CD14-positive monocyte (primary cell): Measurements from ENCODE around the gene FBXL5. TPM values are rescaled to one million over a fixed set of nuclear protein-coding genes. Genes with fewer than 3 reads are reported as not detected.

Experiments used
- DNase-seq, 3 donors: peaks; one replicate each; pipeline ENCODE4 v3.0.0-alpha.2; 2011 to 2022
- H2AFZ ChIP-seq: 2 replicates; pipeline ENCODE4 v1.6.0; 2012; ENCODE audit warnings: mild to moderate bottlenecking, low read depth, low read length, inconsistent platforms; ENCODE audit not compliant: insufficient read depth, poor library complexity, severe bottlenecking
- H3K27ac ChIP-seq, 2 donors: 1 replicate in 1 of 2; 2 replicates in 1 of 2; pipeline ENCODE4 v1.5.1; 2012 to 2013; ENCODE audit warnings: low read length in 2 of 2, control low read depth in 1 of 2, inconsistent platforms in 1 of 2, low read depth in 1 of 2, mild to moderate bottlenecking in 1 of 2
- H3K27me3 ChIP-seq, 2 donors: one replicate each; pipeline versions ENCODE4 v1.6.0 to v1.6.1; 2011 to 2013; ENCODE audit warnings: low read length in 2 of 2; ENCODE audit not compliant: control insufficient read depth in 2 of 2, insufficient read depth in 2 of 2
- H3K36me3 ChIP-seq, 2 donors: replicated peaks in 1 of 2; 1 replicate in 1 of 2; 2 replicates in 1 of 2; pipeline versions ENCODE4 v1.5.1 to v1.6.1; 2012 to 2013; ENCODE audit warnings: low read length in 2 of 2, control low read depth in 1 of 2, inconsistent platforms in 1 of 2, mild to moderate bottlenecking in 1 of 2; ENCODE audit not compliant: insufficient read depth in 2 of 2, control insufficient read depth in 1 of 2
- H3K4me1 ChIP-seq, 2 donors: 1 replicate in 1 of 2; 2 replicates in 1 of 2; pipeline versions ENCODE4 v1.5.1 to v1.6.1; 2012 to 2013; ENCODE audit warnings: low read length in 2 of 2, control low read depth in 1 of 2, inconsistent platforms in 1 of 2, mild to moderate bottlenecking in 1 of 2, moderate library complexity in 1 of 2; ENCODE audit not compliant: insufficient read depth in 2 of 2, control insufficient read depth in 1 of 2
- H3K4me2 ChIP-seq: replicated peaks from 2 replicates; pipeline ENCODE3; 2012; ENCODE audit warnings: low read length, moderate library complexity, mild to moderate bottlenecking; ENCODE audit not compliant: poor library complexity, severe bottlenecking; ENCODE audit errors: extremely low read depth
- H3K4me3 ChIP-seq, 3 experiments: fragments of 200-600 bp in 1 of 3; sonication (generic) in 1 of 3; replicated peaks in 1 of 3; 1 replicate in 2 of 3; 2 replicates in 1 of 3; pipeline ENCODE4 v1.5.1; 2011 to 2013; ENCODE audit warnings: low read length in 3 of 3, mild to moderate bottlenecking in 3 of 3, control low read depth in 2 of 3, low read depth in 2 of 3, inconsistent platforms in 1 of 3, moderate library complexity in 1 of 3
- H3K79me2 ChIP-seq: 2 replicates; pipeline ENCODE4 v1.6.0; 2012; ENCODE audit warnings: mild to moderate bottlenecking, control low read depth, inconsistent platforms, low read length, moderate library complexity; ENCODE audit not compliant: insufficient read depth
- H3K9ac ChIP-seq: 2 replicates; pipeline ENCODE4 v1.6.0; 2017; ENCODE audit warnings: low read length, mild to moderate bottlenecking; ENCODE audit not compliant: insufficient read depth, poor library complexity, severe bottlenecking
- H3K9me3 ChIP-seq, 2 donors: replicated peaks in 1 of 2; 1 replicate in 1 of 2; 2 replicates in 1 of 2; pipeline versions ENCODE4 v1.5.1 to v1.6.1; 2012 to 2013; ENCODE audit warnings: low read length in 2 of 2, control low read depth in 1 of 2; ENCODE audit not compliant: control insufficient read depth in 1 of 2, insufficient read depth in 1 of 2
- H4K20me1 ChIP-seq: 2 replicates; pipeline ENCODE4 v1.6.0; 2012; ENCODE audit warnings: mild to moderate bottlenecking, low read length, control low read depth, moderate library complexity; ENCODE audit not compliant: insufficient read depth
- H3K27ac Mint-ChIP-seq, 7 donors: one replicate each; pipeline ENCODE4 v1.8.0; 2020; ENCODE audit warnings: mild to moderate bottlenecking in 7 of 7, mixed read lengths in 7 of 7, moderate library complexity in 6 of 7, inconsistent platforms in 2 of 7
- H3K27me3 Mint-ChIP-seq, 3 donors: one replicate each; pipeline ENCODE4 v1.8.0; 2021 to 2022; ENCODE audit warnings: low read depth in 3 of 3, mild to moderate bottlenecking in 3 of 3, mixed read lengths in 3 of 3, moderate library complexity in 3 of 3, inconsistent platforms in 1 of 3
- H3K36me3 Mint-ChIP-seq, 2 donors: one replicate each; pipeline ENCODE4 v1.8.0; 2020; ENCODE audit warnings: mixed read lengths in 2 of 2, inconsistent platforms in 1 of 2, mild to moderate bottlenecking in 1 of 2
- H3K4me1 Mint-ChIP-seq: one replicate; pipeline ENCODE4 v1.8.0; 2020; ENCODE audit warnings: mild to moderate bottlenecking, mixed read lengths
- H3K4me3 Mint-ChIP-seq, 2 donors: one replicate each; pipeline ENCODE4 v1.8.0; 2020; ENCODE audit warnings: mild to moderate bottlenecking in 2 of 2, mixed read lengths in 2 of 2, moderate library complexity in 1 of 2
- H3K9me3 Mint-ChIP-seq, 7 donors: one replicate each; pipeline ENCODE4 v1.8.0; 2020 to 2022; ENCODE audit warnings: mixed read lengths in 7 of 7, mild to moderate bottlenecking in 6 of 7, moderate library complexity in 6 of 7, inconsistent platforms in 2 of 7
- WGBS: methylation state at CpG from one replicate; pipeline ENCODE4 v1.1.5; 2013; ENCODE audit warnings: missing lambda C conversion rate; ENCODE audit not compliant: insufficient coverage; 5-methylcytosine and 5-hydroxymethylcytosine counted together
- intact Hi-C, 2 donors: fragments of 100-400 bp; cut with micrococcal nuclease; formaldehyde crosslinking; loops; one replicate each; pipeline versions ENCODE4 v1.15.0 to v1.15.1; 2023
- polyA plus RNA-seq, 3 donors: library from polyadenylated mRNA; depleted of rRNA in 1 of 3; unstranded in 2 of 3; stranded (reverse) in 1 of 3; fragments of 300-500 nt in 2 of 3; fragments of >200 nt in 1 of 3; fragmentation: Illumina TruSeq in 2 of 3; gene quantifications; 1 replicate in 2 of 3; 2 replicates in 1 of 3; pipeline ENCODE4 v1.2.3, GENCODE V29; 2012 to 2021
- TF ChIP-seq, protein P1 (sequence below): fragments of 200-600 bp; IDR thresholded peaks from one replicate; pipeline ENCODE4 v1.8.0; 2022; ENCODE audit warnings: antibody characterized with exemption, mild to moderate bottlenecking

FBXL5 gene
- polyA plus RNA-seq, 3 donors, result 172 to 518 (median 484) TPM

DNA sequence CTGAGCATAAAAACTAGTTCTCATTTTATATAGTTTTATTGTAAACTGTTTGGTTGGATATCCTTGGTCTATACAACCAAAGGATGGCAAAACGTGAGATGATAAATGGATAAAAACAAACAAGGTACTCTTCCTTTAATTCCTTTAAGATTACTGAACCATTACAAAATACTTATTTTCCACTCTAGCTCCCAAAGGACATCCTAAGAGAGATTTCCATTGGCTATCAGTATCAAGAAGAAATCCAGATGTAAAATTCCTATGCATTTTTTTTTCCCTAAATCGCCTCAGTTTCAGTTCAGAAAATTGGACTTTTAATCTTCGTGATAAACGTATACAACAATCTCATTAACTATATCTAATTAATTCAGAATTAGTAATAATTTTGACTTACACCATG is 2.3 kb downstream of the FBXL5 start:
- peak overlapping the region; percentile 97 for H3K4me2 ChIP-seq
- peak overlapping the region; percentile 91 to 97 (median 95) for H3K27ac Mint-ChIP-seq

DNA sequence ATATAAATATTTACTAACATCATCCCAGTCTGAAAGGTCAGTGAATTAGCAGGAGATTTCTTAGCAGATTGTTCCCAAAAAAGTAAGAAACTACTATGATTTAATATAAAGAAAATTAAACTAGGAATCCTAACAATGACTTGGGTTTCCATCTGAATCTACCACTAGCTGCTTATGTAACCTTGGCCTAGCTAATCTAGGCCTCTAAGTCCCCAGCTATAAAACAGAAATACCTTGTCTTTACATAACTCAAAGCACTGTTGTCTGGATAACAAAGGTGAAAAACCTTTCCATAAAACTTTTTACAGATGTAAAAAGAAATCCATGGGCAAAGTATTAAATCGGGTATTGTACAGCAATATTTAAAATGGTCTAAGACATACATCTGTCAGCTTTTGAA is 3.0 kb downstream of the FBXL5 start:
- Histone ChIP-seq H3K27ac (peak overlapping the region in 1 of 2 donors; percentile 97), H3K4me3 (peak overlapping the region; percentile 69 to 98 (median 95)), H3K9ac (peak overlapping the region; percentile 53), H3K36me3 (peaks cover 7 to 11% of the 10 kb centered on the region in 2 donors), H3K4me2 (peak overlapping the region; percentile 97), H4K20me1 (peaks cover 58% of the 10 kb centered on the region), H2AFZ (no peak overlapping the region), H3K27me3 (no peaks in the 10 kb centered on the region), H3K79me2 (peaks cover 98% of the 10 kb centered on the region), H3K4me1 (peaks cover 61 to 83% of the 10 kb centered on the region in 2 donors), H3K9me3 (no peaks in the 10 kb centered on the region)
- Mint-ChIP-seq H3K36me3 (peaks cover 20 to 39% of the 10 kb centered on the region in 2 donors), H3K4me1 (peaks cover 67% of the 10 kb centered on the region), H3K27me3 (no peaks in the 10 kb centered on the region), H3K27ac (peak overlapping the region in 5 of 7 donors; percentile 7 to 97 (median 91)), H3K4me3 (peak overlapping the region; percentile 99 to 100), H3K9me3 (no peaks in the 10 kb centered on the region)
- TF ChIP-seq, protein P1, sequence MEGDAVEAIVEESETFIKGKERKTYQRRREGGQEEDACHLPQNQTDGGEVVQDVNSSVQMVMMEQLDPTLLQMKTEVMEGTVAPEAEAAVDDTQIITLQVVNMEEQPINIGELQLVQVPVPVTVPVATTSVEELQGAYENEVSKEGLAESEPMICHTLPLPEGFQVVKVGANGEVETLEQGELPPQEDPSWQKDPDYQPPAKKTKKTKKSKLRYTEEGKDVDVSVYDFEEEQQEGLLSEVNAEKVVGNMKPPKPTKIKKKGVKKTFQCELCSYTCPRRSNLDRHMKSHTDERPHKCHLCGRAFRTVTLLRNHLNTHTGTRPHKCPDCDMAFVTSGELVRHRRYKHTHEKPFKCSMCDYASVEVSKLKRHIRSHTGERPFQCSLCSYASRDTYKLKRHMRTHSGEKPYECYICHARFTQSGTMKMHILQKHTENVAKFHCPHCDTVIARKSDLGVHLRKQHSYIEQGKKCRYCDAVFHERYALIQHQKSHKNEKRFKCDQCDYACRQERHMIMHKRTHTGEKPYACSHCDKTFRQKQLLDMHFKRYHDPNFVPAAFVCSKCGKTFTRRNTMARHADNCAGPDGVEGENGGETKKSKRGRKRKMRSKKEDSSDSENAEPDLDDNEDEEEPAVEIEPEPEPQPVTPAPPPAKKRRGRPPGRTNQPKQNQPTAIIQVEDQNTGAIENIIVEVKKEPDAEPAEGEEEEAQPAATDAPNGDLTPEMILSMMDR, result no peak
- DNase-seq, result no peak
- WGBS, result no CpG with 5 or more reads among the region's 1 CpG
- intact Hi-C loops, result loop anchor here in 1 of 2 donors (5.0 kb wide), 1 partner anchor 50 kb away; the partner anchor contains the start of gene BST1

More for the DNA sequence above, 2.3 kb downstream of the FBXL5 start:
- H3K9me3 Mint-ChIP-seq, result no peaks in the 10 kb centered on the region
- Histone ChIP-seq H3K9ac (peak overlapping the region; percentile 86), H2AFZ (no peak overlapping the region), H3K27me3 (no peaks in the 10 kb centered on the region), H4K20me1 (peaks cover 52% of the 10 kb centered on the region), H3K4me3 (peak overlapping the region; percentile 69 to 98 (median 95)), H3K36me3 (peaks cover 3 to 4% of the 10 kb centered on the region in 2 donors), H3K4me1 (peaks cover 61 to 83% of the 10 kb centered on the region in 2 donors), H3K27ac (peak overlapping the region in 1 of 2 donors; percentile 97), H3K79me2 (peaks cover 98% of the 10 kb centered on the region), H3K9me3 (no peaks in the 10 kb centered on the region)
- WGBS, result no CpG with 5 or more reads among the region's 4 CpGs
- H3K27me3 Mint-ChIP-seq, result no peaks in the 10 kb centered on the region
- TF ChIP-seq, protein P1, result no peak
- DNase-seq, result no peak
- intact Hi-C loops, result loop anchor here in 1 of 2 donors (5.0 kb wide), 1 partner anchor 49 kb away; the partner anchor contains the start of gene BST1
- peak overlapping the region; percentile 99 to 100 for H3K4me3 Mint-ChIP-seq
- H3K4me1 Mint-ChIP-seq, result peaks cover 68% of the 10 kb centered on the region
- H3K36me3 Mint-ChIP-seq, result peaks cover 17 to 36% of the 10 kb centered on the region in 2 donors
